GM18519 (cell line): ENCODE measurements around the gene ZBTB39.
"Not testable (repeated sequence)": the region's sequence is repeated elsewhere in the genome, so short reads cannot be mapped to it uniquely, and the experiment has no call there.

ENCODE experiments used
- ATAC-seq: cut with Tn5 transposase; IDR thresholded peaks from one replicate; pipeline ENCODE4 v1.9.1; 2021; ENCODE audit warnings: mild to moderate bottlenecking, moderate library complexity; ENCODE audit not compliant: unreplicated experiment, low FRiP score

The ZBTB39 gene

GRCh38 chr12:56983386-56983785 lies 23.0 kb downstream of the ZBTB39 start:
- ATAC-seq = no peak

GRCh38 chr12:56982578-56983236 lies 23.6 kb downstream of the ZBTB39 start:
- not testable (repeated sequence) for ATAC-seq

- ATAC-seq = no peak
These were observed 25.3 kb downstream of the ZBTB39 start for GRCh38 chr12:56980941-56981530.

GRCh38 chr12:56980268-56980667 lies 26.1 kb downstream of the ZBTB39 start:
- no peak for ATAC-seq

GRCh38 chr12:56979628-56980027 lies 26.7 kb downstream of the ZBTB39 start:
- ATAC-seq = no peak

GRCh38 chr12:56978397-56979138 lies 27.8 kb downstream of the ZBTB39 start:
- no peak for ATAC-seq

- not testable (repeated sequence) for ATAC-seq
These were observed 29.0 kb downstream of the ZBTB39 start for GRCh38 chr12:56977361-56977760.

- ATAC-seq = not testable (repeated sequence)
These were observed 32.1 kb downstream of the ZBTB39 start for GRCh38 chr12:56974224-56974623.

- ATAC-seq = not testable (repeated sequence)
These were observed 37.4 kb downstream of the ZBTB39 start for GRCh38 chr12:56968910-56969309.

GRCh38 chr12:56965997-56966642 lies 40.2 kb downstream of the ZBTB39 start:
- not testable (repeated sequence) for ATAC-seq

GRCh38 chr12:56965124-56965523 lies 41.2 kb downstream of the ZBTB39 start:
- not testable (repeated sequence) for ATAC-seq

- not testable (repeated sequence) for ATAC-seq
These were observed 42.8 kb downstream of the ZBTB39 start for GRCh38 chr12:56963557-56963956.

- not testable (repeated sequence) for ATAC-seq
These were observed 44.1 kb downstream of the ZBTB39 start for GRCh38 chr12:56962247-56962646.

GRCh38 chr12:56958422-56958821 lies 47.9 kb downstream of the ZBTB39 start:
- ATAC-seq = no peak

GRCh38 chr12:56957229-56958052 lies 48.9 kb downstream of the ZBTB39 start, which contains the start of gene RDH16:
TSS of gene RDH16 (minus strand) at chr12:56957608. CDS start at chr12:56957462, 146 bp downstream.
- ATAC-seq = no peak

- ATAC-seq = no peak
These were observed 50.6 kb downstream of the ZBTB39 start for GRCh38 chr12:56955631-56956256.

GRCh38 chr12:56954958-56955355 lies 51.4 kb downstream of the ZBTB39 start:
- ATAC-seq = no peak

GRCh38 chr12:56954057-56954957 lies 52.0 kb downstream of the ZBTB39 start:
- ATAC-seq = no peak

- ATAC-seq = no peak
These were observed 53.0 kb downstream of the ZBTB39 start for GRCh38 chr12:56953314-56953713.
